NCI-H2081 treated with DMSO at 0.1 percent for 48 hours (cell line): Measurements from ENCODE around the gene ST6GALNAC2.

Source experiments
- DNase-seq: peaks from one replicate; lab custom pipeline; 2025; lab: John Stamatoyannopoulos, UW

Gene ST6GALNAC2

GRCh38 chr17:76556765-76557367 lies 28.8 kb downstream of the ST6GALNAC2 start:
- DNase-seq = no peak

GRCh38 chr17:76554131-76554530 lies 31.5 kb downstream of the ST6GALNAC2 start:
- no peak for DNase-seq

GRCh38 chr17:76553178-76553908 lies 32.3 kb downstream of the ST6GALNAC2 start:
- DNase-seq = no peak

GRCh38 chr17:76551685-76552084 lies 34.0 kb downstream of the ST6GALNAC2 start:
- DNase-seq = no peak

- no peak for DNase-seq
Measured at GRCh38 chr17:76550712-76551615, 34.7 kb downstream of the ST6GALNAC2 start.

GRCh38 chr17:76549539-76549938 lies 36.1 kb downstream of the ST6GALNAC2 start:
- DNase-seq = no peak

- DNase-seq = no peak
Measured at GRCh38 chr17:76549215-76549518, 36.5 kb downstream of the ST6GALNAC2 start.

GRCh38 chr17:76548378-76549214 lies 37.1 kb downstream of the ST6GALNAC2 start:
- DNase-seq = no peak

GRCh38 chr17:76547642-76548202 lies 37.9 kb downstream of the ST6GALNAC2 start:
- DNase-seq = no peak

GRCh38 chr17:76547183-76547641 lies 38.4 kb downstream of the ST6GALNAC2 start:
- DNase-seq = no peak

GRCh38 chr17:76546556-76547182 lies 39.0 kb downstream of the ST6GALNAC2 start:
- no peak for DNase-seq

- no peak for DNase-seq
Measured at GRCh38 chr17:76545918-76546555, 39.6 kb downstream of the ST6GALNAC2 start.

- DNase-seq = no peak
Measured at GRCh38 chr17:76544546-76545365, 40.9 kb downstream of the ST6GALNAC2 start.

GRCh38 chr17:76543826-76544545 lies 41.7 kb downstream of the ST6GALNAC2 start:
- no peak for DNase-seq

- no peak for DNase-seq
Measured at GRCh38 chr17:76543482-76543825, 42.2 kb downstream of the ST6GALNAC2 start.

GRCh38 chr17:76542984-76543383 lies 42.7 kb downstream of the ST6GALNAC2 start:
- DNase-seq = no peak

GRCh38 chr17:76542566-76542971 lies 43.1 kb downstream of the ST6GALNAC2 start:
- no peak for DNase-seq

- no peak for DNase-seq
Measured at GRCh38 chr17:76541739-76542454, 43.8 kb downstream of the ST6GALNAC2 start.
